Natural killer cell (primary cell): ENCODE results near the gene ZFAND2B. TPM values are rescaled to one million over a fixed set of nuclear protein-coding genes. Genes with fewer than 3 reads are reported as not detected.

Experiments used
- ATAC-seq, 3 donors: fragments of 150-1000 bp in 2 of 3; fragments of 200-7000 bp in 1 of 3; cut with Tn5 transposase; 1 replicate in 1 of 3; 2 replicates in 2 of 3; pipeline ENCODE4 v1.10.0; 2021; ENCODE audit warnings: mild to moderate bottlenecking in 2 of 3, moderate library complexity in 2 of 3
- DNase-seq, 2 donors: peaks; one replicate each; pipeline versions ENCODE4 v3.0.0 to v3.0.0-alpha.2; 2013 to 2021; ENCODE audit warnings: mixed read lengths in 1 of 2
- H3K27ac ChIP-seq: one replicate; pipeline ENCODE4 v1.5.1; 2013; ENCODE audit warnings: mild to moderate bottlenecking, low read length
- H3K27me3 ChIP-seq: one replicate; pipeline ENCODE4 v1.6.1; 2013; ENCODE audit warnings: low read length; ENCODE audit not compliant: control insufficient read depth, insufficient read depth
- H3K36me3 ChIP-seq: one replicate; pipeline ENCODE4 v1.6.1; 2013; ENCODE audit warnings: low read length; ENCODE audit not compliant: control insufficient read depth, insufficient read depth
- H3K4me1 ChIP-seq: one replicate; pipeline ENCODE4 v1.6.1; 2013; ENCODE audit warnings: low read length; ENCODE audit not compliant: control insufficient read depth, insufficient read depth
- H3K4me3 ChIP-seq: one replicate; pipeline ENCODE4 v1.5.1; 2013; ENCODE audit warnings: low read length
- H3K9me3 ChIP-seq: one replicate; pipeline ENCODE4 v1.6.1; 2013; ENCODE audit warnings: low read length; ENCODE audit not compliant: control insufficient read depth, insufficient read depth
- H3K27ac Mint-ChIP-seq, 2 donors: one replicate each; pipeline ENCODE4 v1.8.0; 2022; ENCODE audit warnings: mild to moderate bottlenecking in 2 of 2, mixed read lengths in 2 of 2, moderate library complexity in 1 of 2
- H3K27me3 Mint-ChIP-seq, 2 donors: one replicate each; pipeline ENCODE4 v1.8.0; 2022; ENCODE audit warnings: low read depth in 2 of 2, mixed read lengths in 2 of 2
- H3K36me3 Mint-ChIP-seq: one replicate; pipeline ENCODE4 v1.8.0; 2022; ENCODE audit warnings: mixed read lengths
- H3K4me1 Mint-ChIP-seq, 2 donors: one replicate each; pipeline ENCODE4 v1.8.0; 2022; ENCODE audit warnings: mixed read lengths in 2 of 2
- H3K4me3 Mint-ChIP-seq: one replicate; pipeline ENCODE4 v1.8.0; 2022; ENCODE audit warnings: mild to moderate bottlenecking, moderate library complexity, mixed read lengths
- H3K9me3 Mint-ChIP-seq, 2 donors: one replicate each; pipeline ENCODE4 v1.8.0; 2022; ENCODE audit warnings: mixed read lengths in 2 of 2
- WGBS: methylation state at CpG from one replicate; pipeline ENCODE4 v1.1.7; 2013; ENCODE audit warnings: missing lambda C conversion rate; ENCODE audit not compliant: insufficient coverage; 5-methylcytosine and 5-hydroxymethylcytosine counted together
- intact Hi-C: fragments of 100-400 bp; cut with micrococcal nuclease; formaldehyde crosslinking; loops from one replicate; pipeline ENCODE4 v1.14.2; 2022
- total RNA-seq, 4 donors: library from RNA; stranded (reverse); fragments of 120-200 nt in 1 of 4; gene quantifications; one replicate each; pipeline versions ENCODE4 v1.2.3 to v1.2.4, GENCODE V29; 2013 to 2022
- TF ChIP-seq, protein P1 (sequence below): fragments of 200-600 bp; IDR thresholded peaks from one replicate; pipeline ENCODE4 v1.8.0; 2022; ENCODE audit warnings: antibody characterized with exemption

Gene ZFAND2B
- total RNA-seq, 3 donors from 2014 or later (not counting 1 experiment from before 2014, with no cell fraction given) = 67.6 to 84.0 (median 83.4) TPM

DNA sequence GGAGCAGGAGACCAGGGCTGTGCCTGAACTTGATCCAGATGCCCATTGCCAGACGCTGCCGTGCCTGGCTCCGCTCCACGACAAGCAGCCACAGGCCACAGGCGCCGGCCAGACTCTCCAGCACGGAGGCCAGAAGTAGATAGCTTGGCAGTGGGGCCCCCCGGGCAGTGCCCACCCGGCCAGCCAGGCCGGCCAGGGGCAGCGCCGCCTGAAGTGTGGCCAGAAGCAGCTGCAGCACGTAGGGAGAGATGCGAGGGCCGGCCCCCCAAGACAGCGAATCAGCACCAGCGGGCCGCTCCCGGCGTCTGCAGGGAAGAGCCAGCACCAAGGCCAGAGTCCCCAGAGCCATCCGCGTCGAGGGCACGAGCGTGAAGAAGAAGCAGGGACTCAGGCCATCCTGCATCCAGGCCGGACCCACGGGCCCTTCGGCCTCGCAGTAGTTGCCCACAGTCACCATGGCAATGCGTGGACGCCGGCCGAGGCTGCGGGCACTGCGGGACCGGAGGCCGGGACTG is 11.7 kb downstream of the ZFAND2B start:
- ATAC-seq (peak; percentile 43 to 50 (median 46)), DNase-seq (peak in 1 of 2 donors; percentile 29)
- Histone ChIP-seq H3K27me3 (no peaks in the 10 kb centered on the region), H3K27ac (no peak overlapping the region), H3K9me3 (no peaks in the 10 kb centered on the region), H3K4me1 (peaks cover 24% of the 10 kb centered on the region), H3K36me3 (peaks cover 31% of the 10 kb centered on the region), H3K4me3 (peak overlapping the region; percentile 46)
- no peaks in the 10 kb centered on the region for H3K27me3 Mint-ChIP-seq
- TF ChIP-seq, protein P1, sequence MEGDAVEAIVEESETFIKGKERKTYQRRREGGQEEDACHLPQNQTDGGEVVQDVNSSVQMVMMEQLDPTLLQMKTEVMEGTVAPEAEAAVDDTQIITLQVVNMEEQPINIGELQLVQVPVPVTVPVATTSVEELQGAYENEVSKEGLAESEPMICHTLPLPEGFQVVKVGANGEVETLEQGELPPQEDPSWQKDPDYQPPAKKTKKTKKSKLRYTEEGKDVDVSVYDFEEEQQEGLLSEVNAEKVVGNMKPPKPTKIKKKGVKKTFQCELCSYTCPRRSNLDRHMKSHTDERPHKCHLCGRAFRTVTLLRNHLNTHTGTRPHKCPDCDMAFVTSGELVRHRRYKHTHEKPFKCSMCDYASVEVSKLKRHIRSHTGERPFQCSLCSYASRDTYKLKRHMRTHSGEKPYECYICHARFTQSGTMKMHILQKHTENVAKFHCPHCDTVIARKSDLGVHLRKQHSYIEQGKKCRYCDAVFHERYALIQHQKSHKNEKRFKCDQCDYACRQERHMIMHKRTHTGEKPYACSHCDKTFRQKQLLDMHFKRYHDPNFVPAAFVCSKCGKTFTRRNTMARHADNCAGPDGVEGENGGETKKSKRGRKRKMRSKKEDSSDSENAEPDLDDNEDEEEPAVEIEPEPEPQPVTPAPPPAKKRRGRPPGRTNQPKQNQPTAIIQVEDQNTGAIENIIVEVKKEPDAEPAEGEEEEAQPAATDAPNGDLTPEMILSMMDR = no peak
- intact Hi-C loops = loop anchor here (2.0 kb wide), 1 partner anchor 57 kb away; the partner anchor contains the start of gene NHEJ1
- H3K36me3 Mint-ChIP-seq = peaks cover 7% of the 10 kb centered on the region
- WGBS = 1% methylated on average over 37 of the region's 37 CpGs
- peak overlapping the region; percentile 62 to 75 for H3K27ac Mint-ChIP-seq
- H3K4me3 Mint-ChIP-seq = peak overlapping the region; percentile 83
- H3K9me3 Mint-ChIP-seq = no peaks in the 10 kb centered on the region
- H3K4me1 Mint-ChIP-seq = peaks cover 6 to 17% of the 10 kb centered on the region in 2 donors

DNA sequence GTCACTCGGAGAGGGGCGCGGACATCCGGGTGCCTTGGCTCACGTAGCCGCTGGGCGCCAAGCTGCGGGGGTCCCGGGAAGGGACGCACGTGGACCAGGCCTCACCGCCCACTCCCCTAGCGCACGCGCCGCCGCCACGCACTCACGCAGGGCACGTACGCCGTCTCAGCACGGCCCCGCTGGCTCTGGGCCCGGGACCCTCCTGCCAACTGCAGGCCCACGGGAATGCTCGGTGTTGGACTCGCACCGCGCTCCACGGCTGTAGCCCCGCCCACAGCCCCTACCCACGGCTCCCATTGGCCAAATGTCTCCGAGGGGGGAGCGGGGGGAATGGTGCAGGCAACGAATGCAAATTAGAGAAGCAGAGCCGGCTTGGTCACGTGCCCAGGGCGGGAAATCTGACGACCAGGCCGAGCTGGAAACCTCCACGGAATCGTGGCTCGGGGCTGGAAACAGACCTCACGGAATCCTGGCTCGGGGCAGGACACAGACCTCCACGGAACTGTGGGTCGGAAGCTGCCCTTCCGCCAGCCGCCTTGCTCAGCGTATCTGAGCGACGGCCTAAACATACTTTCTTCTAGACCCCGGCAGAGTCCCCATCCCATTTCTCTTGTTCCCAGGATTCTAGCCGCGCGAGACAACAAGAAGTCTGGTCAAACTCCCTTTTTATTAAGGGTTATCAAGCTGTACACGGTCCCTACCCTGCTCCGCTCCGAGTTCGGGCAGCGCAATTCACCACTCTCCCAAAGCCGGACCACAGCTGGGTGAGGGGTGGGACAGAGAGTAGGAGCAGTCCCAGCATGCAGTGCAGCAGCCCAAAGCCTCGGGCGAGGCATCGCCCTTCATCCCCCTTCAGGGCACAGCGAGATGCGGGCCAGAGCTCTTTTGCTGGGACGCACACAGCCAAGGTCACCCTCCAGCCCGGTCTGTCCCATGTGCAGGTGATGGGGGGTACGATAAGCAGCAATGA is 12.4 kb downstream of the ZFAND2B start, which contains the start of gene ABCB6:
ABCB6 (minus strand) TSS at position 227 of the 970 bp plus-strand sequence. CDS start 285 bp downstream, outside the sequence.
- peak; percentile 83 to 89 (median 87) for ATAC-seq
- intact Hi-C loops = loop anchor here (1.0 to 2.0 kb wide), 2 partner anchors 10 to 58 kb away; partner anchors contain the start of genes ANKZF1, ATG9A and NHEJ1
- 21% methylated on average over 71 of the region's 71 CpGs for WGBS

DNA sequence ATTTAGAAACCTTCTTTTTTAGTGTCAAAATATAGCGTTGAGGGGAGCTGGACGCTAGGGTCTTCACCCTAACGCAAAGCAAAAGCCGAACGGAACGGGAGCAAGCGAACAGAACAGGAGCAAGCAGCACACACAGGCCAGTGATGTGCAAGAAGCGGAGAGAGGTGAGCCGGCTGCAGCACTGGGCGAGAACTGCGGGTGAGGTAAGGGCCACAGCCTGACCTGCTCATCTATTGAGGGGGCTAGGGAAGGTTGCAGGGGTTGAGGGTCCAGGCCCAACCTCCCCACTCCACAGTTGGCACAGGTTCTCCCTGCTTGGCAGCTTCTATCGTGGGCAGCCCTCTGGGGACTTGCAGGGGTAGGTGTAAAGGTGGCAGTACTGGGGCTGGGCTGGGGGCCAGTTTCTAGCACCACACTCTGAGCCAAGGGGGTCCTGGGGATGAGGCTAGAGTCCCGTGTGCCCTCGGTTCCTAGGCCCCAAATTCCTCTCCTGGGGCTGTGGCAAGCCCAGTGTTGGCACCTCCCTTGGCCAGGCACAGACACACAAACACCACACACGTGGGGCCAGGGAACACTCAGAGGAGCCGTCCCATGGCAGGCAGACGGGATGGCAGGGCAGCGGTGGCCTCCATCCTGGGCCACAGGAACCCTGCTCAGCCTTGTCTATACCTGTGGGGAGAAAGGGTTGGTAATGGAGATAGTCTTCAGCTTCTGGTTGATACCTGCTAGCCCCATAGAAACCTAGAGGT is 13.4 kb downstream of the ZFAND2B start:
- intact Hi-C loops = loop anchor here (1.0 to 2.0 kb wide), 2 partner anchors 9 to 59 kb away; partner anchors contain the start of genes ANKZF1, ATG9A and NHEJ1

More for the DNA sequence above, 12.4 kb downstream of the ZFAND2B start, which contains the start of gene ABCB6:
- H3K27me3 Mint-ChIP-seq = no peaks in the 10 kb centered on the region
- Histone ChIP-seq H3K27me3 (no peaks in the 10 kb centered on the region), H3K9me3 (no peaks in the 10 kb centered on the region), H3K4me1 (peaks cover 25% of the 10 kb centered on the region), H3K27ac (peak within 1 kb of the TSS; percentile 18), H3K4me3 (peak within 1 kb of the TSS; percentile 46), H3K36me3 (peaks cover 39% of the 10 kb centered on the region)
- peak; percentile 73 to 92 for DNase-seq
- H3K9me3 Mint-ChIP-seq = no peaks in the 10 kb centered on the region
- H3K4me1 Mint-ChIP-seq = peaks cover 6 to 17% of the 10 kb centered on the region in 2 donors
- H3K4me3 Mint-ChIP-seq = peak within 1 kb of the TSS; percentile 83
- TF ChIP-seq, protein P1 = no peak
- H3K27ac Mint-ChIP-seq = peak within 1 kb of the TSS; percentile 62 to 75
- H3K36me3 Mint-ChIP-seq = peaks cover 7% of the 10 kb centered on the region

More for the DNA sequence above, 13.4 kb downstream of the ZFAND2B start:
- peak overlapping the region; percentile 42 for H3K4me3 Mint-ChIP-seq
- no peak overlapping the region for H3K27ac ChIP-seq
- peaks cover 6 to 20% of the 10 kb centered on the region in 2 donors for H3K4me1 Mint-ChIP-seq
- peaks cover 30% of the 10 kb centered on the region for H3K4me1 ChIP-seq
- H3K27me3 Mint-ChIP-seq = no peaks in the 10 kb centered on the region
- peaks cover 48% of the 10 kb centered on the region for H3K36me3 ChIP-seq
- no peaks in the 10 kb centered on the region for H3K9me3 Mint-ChIP-seq
- no peak overlapping the region for H3K27ac Mint-ChIP-seq
- H3K36me3 Mint-ChIP-seq = peaks cover 7% of the 10 kb centered on the region
- no peak overlapping the region for H3K4me3 ChIP-seq
- WGBS = 96% methylated on average over 18 of the region's 18 CpGs
- no peaks in the 10 kb centered on the region for H3K27me3 ChIP-seq
- ATAC-seq = no peak
- DNase-seq = no peak
- TF ChIP-seq, protein P1 = no peak
- H3K9me3 ChIP-seq = no peaks in the 10 kb centered on the region
